ENCODE measurements around the gene MSX1.
"Not testable (repeated sequence)": the region's sequence is repeated elsewhere in the genome, so short reads cannot be mapped to it uniquely, and the experiment has no call there.

Gene MSX1

DNA sequence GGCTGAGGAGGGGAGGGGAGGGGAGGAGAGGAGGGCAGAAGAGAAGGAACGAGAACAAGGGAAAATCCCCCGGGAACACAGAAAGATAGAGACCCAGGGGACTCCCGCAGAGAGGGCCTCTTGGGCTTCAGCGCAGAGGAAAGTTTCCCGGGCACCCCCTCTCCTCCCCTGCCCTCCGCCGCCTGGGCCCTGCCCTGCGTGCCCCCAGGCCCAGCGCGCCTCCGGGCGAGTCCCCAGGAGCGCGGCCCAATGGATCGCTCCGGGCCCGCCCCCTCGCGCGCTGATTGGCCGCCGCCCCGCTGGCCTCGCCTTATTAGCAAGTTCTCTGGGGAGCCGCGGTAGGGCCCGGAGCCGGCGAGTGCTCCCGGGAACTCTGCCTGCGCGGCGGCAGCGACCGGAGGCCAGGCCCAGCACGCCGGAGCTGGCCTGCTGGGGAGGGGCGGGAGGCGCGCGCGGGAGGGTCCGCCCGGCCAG lies at the start of gene MSX1:
Gene MSX1, plus strand, starts transcription at position 341 of the 474 bp plus-strand sequence. CDS start 235 bp downstream, outside the sequence.
- peak; percentile 32 to 47 for DNase-seq (ENCODE audit: low read depth in 2 of 2)

DNA sequence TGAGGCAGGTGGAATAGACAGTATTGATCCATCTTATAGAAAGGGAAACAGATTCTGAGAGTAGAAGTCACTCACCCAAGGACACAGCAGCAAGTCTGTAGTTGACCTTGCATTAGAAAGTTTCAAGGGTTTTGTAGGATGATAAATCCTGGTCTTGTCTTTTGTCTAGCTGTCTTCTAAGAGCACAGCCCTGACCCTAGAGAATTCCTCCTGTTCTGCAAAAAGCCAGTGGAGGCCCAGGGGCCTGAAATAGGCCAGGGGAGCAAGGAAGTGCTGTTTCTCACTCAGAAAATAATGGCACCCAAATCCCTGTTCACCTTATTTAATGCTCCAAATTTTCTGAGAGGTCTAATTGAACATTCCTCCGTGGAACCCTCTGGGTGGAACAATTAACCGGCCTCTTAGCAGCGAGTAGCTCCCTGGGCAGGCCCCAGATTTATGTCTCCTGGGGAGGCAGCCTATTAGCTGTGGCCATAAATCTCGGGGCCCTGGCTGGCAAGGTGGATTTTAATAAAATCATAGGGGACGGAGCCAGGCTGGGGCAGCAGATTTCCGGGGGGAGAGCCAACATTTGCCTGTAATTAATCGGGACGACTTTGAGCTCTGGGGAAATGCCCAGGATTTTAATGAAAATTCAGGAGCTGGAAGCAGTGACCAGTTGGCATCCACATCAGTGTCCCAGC lies 49.2 kb upstream of the MSX1 start:
- no peak for DNase-seq (ENCODE audit: low read depth in 2 of 2)

GRCh38 chr4:4810778-4811177 lies 48.7 kb upstream of the MSX1 start:
- DNase-seq (ENCODE audit: low read depth in 2 of 2), result no peak

GRCh38 chr4:4812145-4812794 lies 47.2 kb upstream of the MSX1 start:
- DNase-seq (ENCODE audit: low read depth in 2 of 2), result no peak

DNA sequence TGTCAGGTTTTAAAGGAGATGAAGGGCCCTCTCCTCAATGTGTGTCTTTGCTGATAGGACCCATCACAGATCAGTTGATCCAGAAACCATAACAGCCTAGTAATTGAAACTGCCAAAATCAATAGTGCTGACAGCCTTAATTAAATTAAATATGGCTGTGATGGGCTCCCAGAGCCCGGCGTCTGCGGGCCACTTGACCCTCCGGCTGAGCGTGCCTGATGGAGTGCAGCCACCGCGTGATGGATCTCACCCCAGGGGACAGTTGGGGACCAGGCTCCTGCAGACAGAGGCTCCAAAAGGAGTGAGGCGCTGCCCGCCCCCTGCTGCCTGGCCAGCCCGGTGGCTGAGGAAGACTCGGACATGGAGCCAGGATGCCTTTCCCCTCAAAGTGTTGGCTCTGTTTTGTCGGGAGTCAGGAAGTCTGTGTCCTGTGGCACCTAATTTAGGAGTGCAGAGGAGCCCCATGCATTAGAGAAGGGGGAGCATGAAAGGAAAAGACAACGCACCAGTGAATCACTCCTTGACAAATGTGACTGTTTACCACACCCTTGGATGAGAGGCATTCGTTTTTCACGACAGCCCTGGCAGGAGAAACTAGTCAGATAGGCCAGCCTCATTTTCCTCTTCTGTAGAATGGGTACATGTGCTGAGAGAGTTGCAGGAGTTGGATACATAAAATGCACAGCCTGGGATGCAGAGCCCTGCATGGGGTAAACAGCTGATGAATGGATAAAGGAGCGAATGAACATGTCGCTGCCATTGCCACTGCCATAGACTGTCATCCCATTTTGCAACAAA lies 40.9 kb upstream of the MSX1 start:
- no peak for DNase-seq (ENCODE audit: low read depth in 2 of 2)

DNA sequence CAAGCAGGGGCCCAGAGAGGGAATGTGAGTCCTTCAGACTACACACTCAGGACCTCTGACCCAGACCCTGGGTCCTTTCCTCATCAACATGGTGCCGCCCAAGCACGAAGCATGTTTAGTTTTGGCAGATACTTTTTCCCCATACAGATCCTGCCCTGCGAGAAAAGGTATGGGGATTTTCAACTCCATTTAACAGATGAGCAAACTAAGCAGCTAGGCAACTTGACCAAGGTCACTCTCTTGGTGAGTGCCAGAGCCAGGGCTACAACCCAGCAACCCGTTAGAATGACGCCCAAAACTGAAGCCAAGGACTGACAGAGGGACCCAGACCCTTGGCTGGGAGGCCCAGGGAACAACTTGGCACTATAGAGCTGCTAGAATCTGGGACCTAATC lies 40.3 kb upstream of the MSX1 start:
- no peak for DNase-seq (ENCODE audit: low read depth in 2 of 2)

GRCh38 chr4:4820261-4820660 lies 39.2 kb upstream of the MSX1 start:
- DNase-seq (ENCODE audit: low read depth in 2 of 2), result no peak

DNA sequence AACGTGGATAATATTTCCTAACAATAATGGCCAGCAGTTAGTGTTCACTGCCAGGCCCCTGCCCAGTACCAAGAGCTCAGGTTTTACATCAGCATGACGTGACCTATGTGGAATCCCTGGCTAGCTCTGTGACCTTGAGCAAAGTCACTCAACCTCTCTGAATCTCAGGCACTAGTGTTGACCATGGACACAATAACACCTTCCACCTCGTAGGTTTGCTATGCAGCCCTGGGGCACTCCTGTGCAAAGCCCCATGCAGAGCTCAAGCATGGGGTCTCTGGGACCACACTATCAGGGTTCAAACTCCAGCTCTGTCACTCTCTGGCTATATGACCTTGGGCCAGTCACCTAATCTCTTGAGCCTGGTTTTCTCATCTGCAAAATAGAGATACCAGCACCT lies 38.7 kb upstream of the MSX1 start:
- no peak for DNase-seq (ENCODE audit: low read depth in 2 of 2)

GRCh38 chr4:4821577-4821976 lies 37.9 kb upstream of the MSX1 start:
- DNase-seq (ENCODE audit: low read depth in 2 of 2), result no peak

DNA sequence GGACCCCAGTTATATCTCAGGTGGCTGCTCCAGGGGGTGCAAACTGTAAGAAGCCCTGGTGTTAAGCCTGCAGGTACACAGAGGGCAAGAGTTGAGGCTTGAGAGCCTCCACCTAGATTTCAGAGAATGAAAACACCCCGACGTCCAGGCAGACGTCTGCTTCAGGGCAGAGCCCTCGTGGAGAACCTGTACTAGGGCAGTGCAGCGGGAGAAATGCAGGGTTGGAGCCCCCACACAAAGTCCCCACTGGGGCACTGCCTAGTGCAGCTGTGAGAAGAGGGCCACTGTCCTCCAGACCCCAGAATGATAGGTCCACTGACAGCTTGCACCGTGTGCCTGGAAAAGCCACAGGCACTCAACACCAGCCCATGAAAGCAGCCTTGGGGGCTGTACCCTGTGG lies 37.2 kb upstream of the MSX1 start:
- not testable (repeated sequence) for DNase-seq (ENCODE audit: low read depth in 2 of 2)

DNA sequence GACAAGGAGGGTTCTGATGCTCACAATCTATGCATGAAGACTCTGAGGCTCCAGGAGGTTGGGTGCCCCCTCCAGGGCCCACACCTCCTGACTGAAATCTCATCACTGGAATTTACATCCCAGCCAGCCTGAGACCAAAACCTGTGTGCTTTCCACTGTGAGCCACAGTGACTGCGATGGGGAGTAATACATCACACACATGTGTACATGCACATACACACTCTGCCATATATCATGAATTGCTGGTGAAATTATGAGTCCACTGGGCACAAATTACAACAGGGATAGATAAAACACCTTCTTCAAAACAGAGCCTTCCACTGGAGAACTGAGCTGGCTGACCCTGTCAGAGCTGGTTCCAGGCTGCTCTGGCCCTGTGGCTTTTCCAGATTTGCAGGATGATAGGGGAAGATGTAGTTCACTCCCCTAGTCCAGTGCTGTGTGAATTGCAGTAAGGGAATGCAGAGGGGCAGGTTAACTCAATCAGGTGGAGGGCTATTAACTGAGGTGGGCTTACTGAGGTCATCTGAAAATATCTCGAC lies 35.8 kb upstream of the MSX1 start:
- no peak for DNase-seq (ENCODE audit: low read depth in 2 of 2)

- no peak for DNase-seq (ENCODE audit: low read depth in 2 of 2)
These were observed 35.2 kb upstream of the MSX1 start for GRCh38 chr4:4824232-4824631.

GRCh38 chr4:4825431-4825830 lies 34.0 kb upstream of the MSX1 start:
- DNase-seq (ENCODE audit: low read depth in 2 of 2), result no peak

DNA sequence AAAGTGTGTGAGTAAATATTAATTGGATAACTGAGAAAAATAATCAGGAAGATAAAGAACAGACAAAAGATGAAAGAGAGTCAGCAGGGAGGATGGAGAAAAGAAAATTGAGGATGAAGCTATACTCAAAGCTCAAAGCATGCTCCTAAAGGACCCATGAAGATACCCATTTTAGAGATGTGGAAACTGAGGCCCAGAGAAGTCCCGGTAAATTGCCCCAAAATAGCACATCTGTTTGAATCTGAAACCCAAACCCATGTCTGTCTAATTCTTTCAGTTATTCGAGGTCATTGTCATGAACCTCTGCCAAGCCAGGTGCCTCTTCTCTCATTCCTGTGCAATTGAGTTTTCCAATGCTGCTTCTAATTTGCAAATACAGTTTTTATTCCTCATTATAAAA lies 29.6 kb upstream of the MSX1 start:
- DNase-seq (ENCODE audit: low read depth in 2 of 2), result no peak

GRCh38 chr4:4831266-4831665 lies 28.2 kb upstream of the MSX1 start:
- DNase-seq (ENCODE audit: low read depth in 2 of 2), result no peak

DNA sequence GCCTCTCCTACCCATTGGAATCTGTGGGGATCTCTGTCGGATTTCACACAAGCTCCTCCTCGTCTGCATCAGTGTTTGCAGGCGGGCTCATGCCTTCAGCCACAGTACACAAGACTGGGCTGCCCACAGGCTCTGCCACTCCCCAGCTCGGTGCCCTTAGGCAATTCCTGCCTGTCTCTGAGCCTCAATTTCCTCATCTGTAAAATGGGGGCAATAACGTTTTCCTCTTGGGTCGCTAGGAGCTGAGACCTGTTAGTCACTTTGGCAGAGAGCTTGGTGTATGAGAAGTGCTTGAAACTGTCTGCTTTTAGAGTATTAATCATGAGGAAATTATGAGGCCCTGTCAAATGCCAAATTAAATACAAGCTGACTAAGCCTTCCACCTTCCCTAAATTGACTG lies 27.6 kb upstream of the MSX1 start:
- no peak for DNase-seq (ENCODE audit: low read depth in 2 of 2)

DNA sequence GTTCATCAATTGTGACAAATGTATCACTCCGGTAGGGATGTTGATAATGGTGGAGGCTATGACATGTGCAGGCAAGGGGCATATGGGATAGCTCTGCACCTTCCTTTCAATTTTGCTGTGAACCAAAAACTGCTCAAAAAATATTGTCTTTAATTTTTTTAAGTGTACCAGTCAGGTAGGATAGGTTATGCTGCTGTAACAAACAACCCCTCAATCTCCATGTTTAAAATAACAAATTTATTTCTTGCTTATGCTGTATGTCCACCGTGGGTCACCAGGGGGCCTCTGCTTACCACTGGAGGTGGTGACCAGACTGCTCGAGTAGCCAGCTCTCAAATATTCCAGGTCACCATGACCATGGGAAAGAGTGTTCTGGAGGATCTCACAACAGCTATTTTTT lies 23.4 kb upstream of the MSX1 start:
- DNase-seq (ENCODE audit: low read depth in 2 of 2), result no peak

GRCh38 chr4:4837316-4837715 lies 22.1 kb upstream of the MSX1 start:
- DNase-seq (ENCODE audit: low read depth in 2 of 2), result no peak

- no peak for DNase-seq (ENCODE audit: low read depth in 2 of 2)
These were observed 21.2 kb upstream of the MSX1 start for GRCh38 chr4:4838051-4838935.

- DNase-seq (ENCODE audit: low read depth in 2 of 2), result no peak
These were observed 20.3 kb upstream of the MSX1 start for GRCh38 chr4:4838936-4839810.
